H9 (cell line): ENCODE measurements around the gene ADRA2A. TPM values are rescaled to one million over a fixed set of nuclear protein-coding genes. Genes with fewer than 3 reads are reported as not detected.

Experiments used
- DNase-seq: peaks from one replicate; pipeline ENCODE4 v3.0.0-alpha.2; 2017
- H2AFZ ChIP-seq: one replicate; pipeline ENCODE4 v1.6.1; 2013; ENCODE audit warnings: mild to moderate bottlenecking, low read length, control low read depth, moderate library complexity
- H2AK5ac ChIP-seq: 2 replicates; pipeline ENCODE4 v1.6.1; 2013; ENCODE audit warnings: low read length, control low read depth, mixed read lengths; ENCODE audit not compliant: insufficient read length
- H2BK120ac ChIP-seq: one replicate; pipeline ENCODE4 v1.6.1; 2013; ENCODE audit warnings: low read depth, mild to moderate bottlenecking, low read length, control low read depth, inconsistent platforms; ENCODE audit not compliant: poor library complexity, severe bottlenecking
- H2BK12ac ChIP-seq: 2 replicates; pipeline ENCODE4 v1.6.1; 2013; ENCODE audit warnings: low read length, control low read depth, mixed read lengths, low read depth; ENCODE audit not compliant: insufficient read length
- H2BK15ac ChIP-seq: 2 replicates; pipeline ENCODE4 v1.6.1; 2013; ENCODE audit warnings: low read depth, low read length, control low read depth
- H2BK20ac ChIP-seq: one replicate; pipeline ENCODE4 v1.6.1; 2013; ENCODE audit warnings: low read depth, mild to moderate bottlenecking, low read length, control low read depth, inconsistent platforms; ENCODE audit not compliant: poor library complexity, severe bottlenecking
- H2BK5ac ChIP-seq: 2 replicates; pipeline ENCODE4 v1.6.1; 2013; ENCODE audit warnings: low read length, control low read depth, mixed read lengths; ENCODE audit not compliant: insufficient read length
- H3K14ac ChIP-seq: 2 replicates; pipeline ENCODE4 v1.6.1; 2013; ENCODE audit warnings: low read length, control low read depth; ENCODE audit not compliant: insufficient read depth
- H3K18ac ChIP-seq: 2 replicates; pipeline ENCODE4 v1.6.1; 2013; ENCODE audit warnings: low read depth, mild to moderate bottlenecking, mixed read lengths, low read length, control low read depth; ENCODE audit not compliant: insufficient read length
- H3K23ac ChIP-seq: 2 replicates; pipeline ENCODE4 v1.6.1; 2013; ENCODE audit warnings: low read length, control low read depth, mixed read lengths, low read depth; ENCODE audit not compliant: insufficient read length
- H3K23me2 ChIP-seq: 2 replicates; pipeline ENCODE4 v1.6.1; 2013; ENCODE audit warnings: low read depth, mild to moderate bottlenecking, mixed read lengths, low read length, control low read depth; ENCODE audit not compliant: insufficient read length, poor library complexity, severe bottlenecking
- H3K27ac ChIP-seq: 2 replicates; pipeline ENCODE4 v1.5.1; 2013; ENCODE audit warnings: low read length, control low read depth, mixed read lengths, low read depth; ENCODE audit not compliant: insufficient read length
- H3K27me3 ChIP-seq: 2 replicates; pipeline ENCODE4 v1.6.1; 2013; ENCODE audit warnings: low read length, control low read depth, inconsistent platforms; ENCODE audit not compliant: insufficient read depth
- H3K4ac ChIP-seq: 2 replicates; pipeline ENCODE4 v1.6.1; 2013; ENCODE audit warnings: low read depth, mild to moderate bottlenecking, control low read depth, inconsistent platforms, low read length, moderate library complexity
- H3K4me1 ChIP-seq: 2 replicates; pipeline ENCODE4 v1.6.1; 2013; ENCODE audit warnings: low read length, control low read depth, inconsistent platforms; ENCODE audit not compliant: insufficient read depth
- H3K4me2 ChIP-seq: 2 replicates; pipeline ENCODE4 v1.6.1; 2013; ENCODE audit warnings: low read length, control low read depth, mixed read lengths; ENCODE audit not compliant: insufficient read length, insufficient read depth
- H3K56ac ChIP-seq: 2 replicates; pipeline ENCODE4 v1.6.1; 2013; ENCODE audit warnings: low read depth, mild to moderate bottlenecking, mixed read lengths, low read length, control low read depth; ENCODE audit not compliant: insufficient read length
- H3K79me1 ChIP-seq: 2 replicates; pipeline ENCODE4 v1.6.1; 2013; ENCODE audit warnings: low read depth, mild to moderate bottlenecking, moderate library complexity, low read length, control low read depth, inconsistent platforms; ENCODE audit not compliant: insufficient read depth, poor library complexity, severe bottlenecking
- H3K79me2 ChIP-seq: 2 replicates; pipeline ENCODE4 v1.6.1; 2013; ENCODE audit warnings: low read length, control low read depth, inconsistent platforms; ENCODE audit not compliant: insufficient read depth
- H3K9ac ChIP-seq: 2 replicates; pipeline ENCODE4 v1.6.1; 2013; ENCODE audit warnings: low read length, control low read depth, mixed read lengths; ENCODE audit not compliant: insufficient read length; ENCODE audit errors: extremely low read depth
- H3K9me3 ChIP-seq: one replicate; pipeline ENCODE4 v1.6.1; 2013; ENCODE audit warnings: low read depth, low read length, inconsistent platforms; ENCODE audit not compliant: control insufficient read depth
- H3T11ph ChIP-seq: one replicate; pipeline ENCODE4 v1.6.1; 2013; ENCODE audit warnings: mild to moderate bottlenecking, low read length, control low read depth, inconsistent platforms
- H4K20me1 ChIP-seq: one replicate; pipeline ENCODE4 v1.6.1; 2013; ENCODE audit not compliant: control insufficient read depth, insufficient read length, insufficient read depth
- H4K5ac ChIP-seq: 2 replicates; pipeline ENCODE4 v1.6.1; 2013; ENCODE audit warnings: low read depth, mild to moderate bottlenecking, mixed read lengths, low read length, control low read depth; ENCODE audit not compliant: insufficient read length
- H4K8ac ChIP-seq: replicated peaks from 2 replicates; pipeline ENCODE4 v1.6.1; 2013; ENCODE audit warnings: low read length, control low read depth, mixed read lengths, low read depth; ENCODE audit not compliant: insufficient read length
- H4K91ac ChIP-seq: 2 replicates; pipeline ENCODE4 v1.6.1; 2013; ENCODE audit warnings: low read depth, mild to moderate bottlenecking, moderate library complexity, mixed read lengths, low read length, control low read depth; ENCODE audit not compliant: insufficient read length
- H3K27ac Mint-ChIP-seq, 3 experiments: 2 replicates in 2 of 3; 3 replicates in 1 of 3; pipeline ENCODE4 v1.8.0; 2020 to 2021; ENCODE audit warnings: mixed read lengths in 3 of 3, mild to moderate bottlenecking in 1 of 3, moderate library complexity in 1 of 3
- H3K27me3 Mint-ChIP-seq: 2 replicates; pipeline ENCODE4 v1.8.0; 2021; ENCODE audit warnings: low read depth, mild to moderate bottlenecking, moderate library complexity, mixed read lengths
- H3K36me3 Mint-ChIP-seq, 3 experiments: 2 replicates in 2 of 3; 3 replicates in 1 of 3; pipeline ENCODE4 v1.8.0; 2020 to 2021; ENCODE audit warnings: low read depth in 3 of 3, mixed read lengths in 3 of 3; ENCODE audit not compliant: insufficient read depth in 1 of 3
- H3K4me1 Mint-ChIP-seq, 2 experiments: 2 replicates each; pipeline ENCODE4 v1.8.0; 2020; ENCODE audit warnings: mixed read lengths in 2 of 2
- H3K4me3 Mint-ChIP-seq, 2 experiments: 2 replicates in 1 of 2; 3 replicates in 1 of 2; pipeline ENCODE4 v1.8.0; 2020 to 2021; ENCODE audit warnings: mild to moderate bottlenecking in 2 of 2, mixed read lengths in 2 of 2, moderate library complexity in 1 of 2
- H3K9me3 Mint-ChIP-seq, 2 experiments: 2 replicates in 1 of 2; 3 replicates in 1 of 2; pipeline ENCODE4 v1.8.0; 2020; ENCODE audit warnings: mild to moderate bottlenecking in 2 of 2, mixed read lengths in 2 of 2, moderate library complexity in 1 of 2
- CTCF ChIP-seq: fragments of 200-600 bp; sonication (generic); conservative IDR thresholded peaks from 3 replicates; pipeline ENCODE4 v1.8.0; 2021; ENCODE audit warnings: antibody characterized with exemption, mild to moderate bottlenecking
- WGBS: extraction: QIAGEN DNeasy Blood & Tissue Kit; methylation state at CpG from one replicate; pipeline ENCODE4 v1.1.7; 2013; ENCODE audit warnings: missing lambda C conversion rate, low lambda C conversion rate, mixed read lengths; ENCODE audit not compliant: insufficient read length; ENCODE audit errors: extremely low coverage; 5-methylcytosine and 5-hydroxymethylcytosine counted together
- total RNA-seq: library from RNA; stranded (reverse); gene quantifications from 2 replicates; pipeline ENCODE4 v1.2.1, GENCODE V29; 2021

The ADRA2A gene
- total RNA-seq, 1 experiment from 2014 or later: 1.4 TPM

- H3K4ac ChIP-seq: no peak overlapping the region
- H3K79me2 ChIP-seq: no peaks in the 10 kb centered on the region
- no peak overlapping the region for H3K4me3 Mint-ChIP-seq
- no peaks in the 10 kb centered on the region for H3K4me1 Mint-ChIP-seq
- H3K4me2 ChIP-seq: no peak overlapping the region
- H2BK20ac ChIP-seq: no peak overlapping the region
- H4K5ac ChIP-seq: no peak overlapping the region
- H4K91ac ChIP-seq: no peak overlapping the region
- H3K27me3 Mint-ChIP-seq: peaks cover 5% of the 10 kb centered on the region
- H3K36me3 Mint-ChIP-seq: no peaks in the 10 kb centered on the region
- no peak overlapping the region for H3K18ac ChIP-seq
- no peak overlapping the region for H4K8ac ChIP-seq
- no peak overlapping the region for H2AK5ac ChIP-seq
- no peak overlapping the region for H3K9ac ChIP-seq
- H3K14ac ChIP-seq: no peak overlapping the region
- no peaks in the 10 kb centered on the region for H3K27me3 ChIP-seq
- H3K9me3 ChIP-seq: no peaks in the 10 kb centered on the region
- no peaks in the 10 kb centered on the region for H3K79me1 ChIP-seq
- H3K23me2 ChIP-seq: no peaks in the 10 kb centered on the region
- H2BK12ac ChIP-seq: no peak overlapping the region
- no peak overlapping the region for H2BK120ac ChIP-seq
- H4K20me1 ChIP-seq: no peaks in the 10 kb centered on the region
- no CpG with 5 or more reads among the region's 16 CpGs for WGBS
- H2BK15ac ChIP-seq: no peak overlapping the region
- no peak for TF ChIP-seq CTCF
- no peak overlapping the region for H2AFZ ChIP-seq
- peak; percentile 18 for DNase-seq
- peak overlapping the region in 1 of 3 experiments; percentile 31; a peak in 2 of 7 replicates for H3K27ac Mint-ChIP-seq
- no peak overlapping the region for H3T11ph ChIP-seq
- H3K23ac ChIP-seq: no peak overlapping the region
- H3K27ac ChIP-seq: no peak overlapping the region
- no peaks in the 10 kb centered on the region for H3K9me3 Mint-ChIP-seq
- no peaks in the 10 kb centered on the region for H3K4me1 ChIP-seq
- no peak overlapping the region for H2BK5ac ChIP-seq
- H3K56ac ChIP-seq: no peak overlapping the region
Measured at GRCh38 chr10:111116762-111117445, 40.1 kb downstream of the ADRA2A start.
